GM19328 (cell line): Measurements from ENCODE around the gene H3-3A.

Experiments
- ATAC-seq: cut with Tn5 transposase; IDR thresholded peaks from one replicate; pipeline ENCODE4 v1.9.1; 2021; ENCODE audit warnings: mild to moderate bottlenecking, moderate library complexity; ENCODE audit not compliant: unreplicated experiment

H3-3A gene

DNA sequence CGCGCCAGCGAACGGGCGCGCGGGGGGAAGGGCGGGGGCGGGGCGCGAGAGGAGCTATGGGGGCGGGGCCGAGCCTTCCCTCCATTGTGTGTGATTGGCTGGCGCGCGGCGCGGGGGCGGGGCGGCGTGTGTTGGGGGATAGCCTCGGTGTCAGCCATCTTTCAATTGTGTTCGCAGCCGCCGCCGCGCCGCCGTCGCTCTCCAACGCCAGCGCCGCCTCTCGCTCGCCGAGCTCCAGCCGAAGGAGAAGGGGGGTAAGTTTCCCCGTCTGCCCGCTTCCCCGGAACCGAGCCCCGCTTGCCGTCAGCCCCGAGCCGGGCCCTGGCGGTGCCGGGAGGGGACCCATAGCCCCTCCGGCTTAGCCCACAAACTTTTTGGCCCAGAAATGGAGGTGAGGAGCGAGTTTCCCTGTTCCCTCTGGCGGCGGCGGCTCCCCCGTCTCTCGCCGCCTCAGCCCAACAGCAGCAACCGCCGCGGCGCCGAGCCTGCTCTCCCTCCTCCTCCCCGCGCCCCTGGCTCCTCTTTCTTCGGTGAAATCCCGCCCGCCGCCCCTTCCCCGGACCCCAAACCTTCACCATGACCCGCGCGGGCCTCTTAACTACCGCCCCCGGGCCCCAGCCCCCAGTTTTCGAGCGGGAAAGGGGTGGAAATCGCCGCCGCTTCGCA is at the start of gene H3-3A:
Gene H3-3A (plus strand): TSS at position 159 of the 666 bp plus-strand sequence. CDS start 1,636 bp downstream, outside the sequence.
- peak; percentile 65 for ATAC-seq

DNA sequence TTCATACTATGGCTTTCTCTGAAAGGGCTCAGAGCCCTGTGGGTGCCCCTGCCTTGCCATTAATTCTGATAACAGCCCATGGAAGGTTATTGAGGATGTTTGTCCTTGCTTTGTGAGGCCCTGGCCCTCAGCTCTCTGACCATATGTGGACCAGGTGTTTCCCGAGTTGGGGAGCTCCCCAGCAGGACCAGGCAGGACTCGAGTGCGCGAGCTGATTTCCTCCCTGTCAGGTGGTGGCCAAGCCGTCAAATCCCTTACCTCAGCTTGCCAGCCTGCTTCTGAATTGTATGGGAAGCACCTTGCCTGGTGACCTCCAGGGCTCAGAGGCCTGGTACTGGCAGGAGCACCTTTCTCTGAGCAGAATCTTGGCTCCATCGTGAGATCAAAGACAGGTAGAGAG is 45.4 kb upstream of the H3-3A start:
- no peak for ATAC-seq

DNA sequence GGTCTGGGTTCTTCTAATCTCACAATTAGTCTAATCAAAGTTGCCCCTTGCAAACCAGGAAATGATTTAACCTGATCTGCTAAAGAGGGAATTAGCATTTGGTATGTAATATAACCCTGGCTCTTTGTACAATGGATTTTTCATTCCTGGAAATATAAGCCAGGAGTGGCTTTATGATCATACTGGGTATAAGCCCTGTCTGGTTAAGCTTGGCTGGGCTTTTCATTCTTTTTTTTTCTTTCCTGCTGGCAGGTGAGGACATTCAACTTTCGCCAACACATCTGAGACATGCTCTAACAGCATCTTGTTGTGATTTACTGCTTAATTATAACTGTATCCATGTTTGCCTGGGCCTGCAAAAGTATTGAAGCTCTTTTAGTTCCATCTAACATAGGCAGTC is 42.9 kb upstream of the H3-3A start:
- ATAC-seq: no peak

DNA sequence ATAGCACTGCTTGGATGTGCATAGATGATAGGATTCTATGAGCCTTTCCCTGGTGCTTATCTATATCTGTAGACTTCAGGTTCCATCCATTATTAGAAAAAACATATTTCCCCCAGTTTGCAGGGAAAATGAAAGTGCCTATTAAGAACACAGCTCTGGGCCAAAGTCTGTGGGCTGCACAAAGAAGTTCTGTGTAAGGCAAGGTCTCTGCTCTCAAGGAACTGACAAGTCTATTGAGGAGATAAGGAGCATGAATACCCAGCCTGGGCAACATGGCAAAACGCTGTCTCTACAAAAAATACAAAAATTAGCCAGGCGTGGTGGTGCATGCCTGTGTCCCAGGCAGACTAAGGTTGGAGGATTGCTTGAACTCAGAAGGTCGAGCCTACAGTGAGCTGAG is 41.1 kb upstream of the H3-3A start:
- ATAC-seq: no peak

DNA sequence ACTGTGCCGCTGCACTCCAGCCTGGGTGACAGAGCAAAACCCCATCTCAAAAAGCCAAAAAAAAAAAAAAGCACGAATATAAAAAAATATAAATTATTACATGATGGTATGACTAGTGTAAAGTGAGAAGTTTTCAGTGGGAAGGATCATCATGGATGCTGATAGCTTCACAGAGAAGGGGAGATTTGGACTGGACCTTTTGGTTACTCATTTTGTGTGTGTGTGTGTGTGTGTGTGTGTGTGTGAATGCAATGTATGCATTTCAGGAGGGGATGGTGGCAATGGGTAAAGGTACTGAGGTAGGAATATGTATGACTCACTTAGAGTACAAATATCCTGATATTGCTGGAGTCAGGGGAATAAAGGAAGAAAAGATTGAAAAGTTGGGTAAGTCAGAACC is 40.7 kb upstream of the H3-3A start:
- ATAC-seq: no peak

DNA sequence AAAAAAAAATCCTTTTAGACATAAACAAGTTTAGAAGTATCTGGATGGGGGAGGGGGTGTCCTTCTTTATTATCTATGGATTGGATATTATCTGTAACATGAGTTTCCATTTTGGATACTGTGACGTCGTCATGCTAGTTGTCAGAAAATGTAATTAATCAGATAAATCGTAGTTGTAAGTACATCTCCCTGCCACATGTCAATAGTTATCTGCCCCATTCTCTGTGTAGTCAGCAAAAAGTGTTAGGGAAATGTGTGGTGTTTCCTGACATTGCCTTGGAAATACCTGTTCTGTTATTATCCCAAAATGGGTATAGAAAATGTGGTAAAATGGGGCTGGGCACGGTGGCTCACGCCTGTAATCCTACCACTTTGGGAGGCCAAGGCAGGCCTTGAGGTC is 38.8 kb upstream of the H3-3A start:
- no peak for ATAC-seq

DNA sequence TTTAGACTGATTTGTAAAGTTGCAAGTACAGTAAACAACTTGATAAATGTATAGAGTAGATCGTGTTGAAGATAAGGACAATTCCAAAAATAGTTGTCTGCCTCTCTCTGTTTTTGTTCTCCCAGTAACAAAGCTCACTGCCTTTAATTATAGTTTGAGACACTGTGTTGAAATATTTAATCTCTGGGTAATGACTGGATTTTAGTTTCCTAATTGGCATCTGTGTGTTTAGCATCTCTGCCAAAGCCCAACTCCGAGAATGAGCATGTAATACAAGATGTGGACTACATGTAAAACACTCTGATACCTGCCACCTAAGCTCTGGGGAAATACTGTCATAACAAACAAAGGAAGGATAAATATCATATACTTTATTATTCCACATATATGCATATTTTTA is 35.7 kb upstream of the H3-3A start:
- ATAC-seq: no peak

DNA sequence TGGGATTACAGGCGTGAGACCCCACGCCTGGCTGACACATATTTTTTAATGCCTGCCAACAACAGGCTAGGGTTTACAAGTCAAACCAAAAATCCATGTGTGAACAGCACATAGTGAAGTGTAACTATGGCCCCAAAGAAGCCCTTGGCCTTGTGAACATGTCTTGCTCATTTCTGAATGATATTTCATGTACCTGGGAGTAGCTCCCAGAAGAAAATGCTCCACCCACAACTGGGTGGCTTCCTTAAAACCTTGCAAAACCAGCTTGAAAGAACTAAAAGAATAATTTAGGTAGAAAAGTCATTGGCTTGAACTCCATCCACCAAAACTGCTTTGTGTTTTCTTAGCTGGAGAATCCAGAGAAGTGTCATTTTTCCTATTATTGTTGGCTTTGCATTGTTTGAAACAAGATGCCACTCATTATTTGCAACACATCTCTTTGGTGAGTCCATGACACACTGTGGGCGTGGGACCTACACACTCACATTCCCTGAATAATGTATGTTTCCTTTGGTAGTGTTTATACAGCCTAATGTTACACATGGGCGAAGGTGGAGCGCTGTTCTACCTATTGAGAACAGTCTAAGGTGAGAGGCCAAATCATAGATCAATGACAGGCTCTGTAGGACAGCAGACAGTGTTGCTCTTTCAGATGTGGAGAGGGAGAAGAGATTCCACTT is 34.8 kb upstream of the H3-3A start:
- no peak for ATAC-seq

DNA sequence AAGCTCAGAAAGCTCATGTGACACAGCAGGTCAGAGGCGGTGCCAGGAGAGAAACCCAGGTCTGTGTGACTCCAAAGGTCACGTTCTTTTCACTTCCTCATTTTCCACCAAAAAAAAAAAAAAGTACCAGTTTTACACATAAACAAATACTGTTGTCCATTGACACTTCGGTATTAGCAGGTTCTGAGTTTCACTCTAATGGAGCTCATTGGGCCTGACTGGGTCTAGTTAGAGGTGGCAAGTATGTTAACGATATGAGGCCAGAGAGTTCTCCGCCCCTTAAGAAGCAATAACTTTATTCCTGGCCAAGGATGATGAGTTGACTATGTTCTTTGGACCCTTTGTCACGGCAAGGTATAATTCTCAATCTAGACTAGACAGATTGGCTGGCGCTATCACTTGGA is 33.4 kb upstream of the H3-3A start:
- ATAC-seq: peak; percentile 79

DNA sequence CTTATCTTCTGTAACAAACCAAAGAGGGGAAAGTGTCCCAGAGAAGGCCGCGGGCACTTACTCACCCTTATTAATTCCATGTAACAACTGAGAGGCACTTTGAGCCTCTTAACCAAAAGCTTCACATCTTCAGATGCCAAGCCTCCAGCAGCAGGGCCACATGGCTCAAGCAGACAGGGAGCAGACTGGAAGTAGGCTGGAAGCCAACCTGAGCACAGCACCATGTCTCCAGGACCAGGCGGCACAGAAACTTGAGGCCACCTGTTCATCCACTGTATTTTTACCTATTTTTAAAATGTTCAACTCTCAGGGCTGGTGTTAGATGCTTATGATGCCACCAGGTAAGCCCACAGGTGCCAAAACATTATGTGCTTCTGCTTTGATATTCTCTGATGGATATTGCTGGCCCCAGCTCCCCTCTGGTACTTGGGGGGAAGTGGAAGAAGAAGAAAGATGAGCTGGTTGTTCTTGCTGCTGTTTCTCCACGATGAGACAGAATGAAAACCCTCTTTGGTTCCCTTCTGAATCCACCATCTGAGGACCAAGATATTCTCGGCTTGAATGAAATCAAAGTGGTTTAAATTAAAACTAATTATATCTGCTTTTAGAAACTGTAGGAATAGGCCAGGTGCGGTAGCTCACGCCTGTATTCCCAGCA is 32.8 kb upstream of the H3-3A start:
- ATAC-seq: no peak

DNA sequence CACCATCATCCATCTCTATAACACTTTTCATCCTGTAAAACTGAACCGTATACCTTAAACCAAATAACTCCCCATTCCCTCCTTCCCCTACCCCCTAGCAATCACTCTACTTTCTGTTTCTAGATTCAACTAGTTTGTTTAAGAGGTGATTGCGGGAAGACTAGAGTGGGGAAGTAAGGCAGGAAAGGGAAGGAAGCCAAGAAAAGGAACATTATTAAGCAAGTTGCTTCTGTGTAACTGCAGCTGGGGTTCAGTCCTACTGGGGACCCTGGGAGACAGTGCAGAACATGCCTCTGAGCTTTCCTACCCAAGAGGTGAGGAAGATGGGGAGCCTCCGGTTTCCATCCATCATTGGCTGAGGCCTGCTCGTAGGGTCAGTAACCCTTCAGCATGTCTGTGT is 28.9 kb upstream of the H3-3A start:
- ATAC-seq: no peak

DNA sequence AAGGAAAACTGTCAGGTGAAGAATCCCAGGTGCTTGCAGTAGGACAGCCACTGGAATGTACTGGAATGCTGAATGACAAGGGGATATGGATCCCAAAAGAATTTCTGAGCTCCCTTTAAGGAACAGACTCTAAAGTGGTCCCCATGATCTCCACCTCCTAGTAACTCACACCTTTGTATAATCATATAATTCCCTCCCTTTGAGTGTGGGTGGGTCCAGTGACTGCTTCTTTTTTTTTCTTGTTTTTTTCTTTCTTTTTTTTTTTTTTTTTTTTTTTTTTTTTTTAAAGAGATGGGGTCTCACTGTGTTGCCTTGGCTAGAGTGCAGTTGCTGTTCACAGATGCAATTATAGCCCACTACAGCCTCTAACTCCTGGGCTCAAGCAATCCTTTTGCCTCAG is 28.5 kb upstream of the H3-3A start:
- ATAC-seq: no peak

DNA sequence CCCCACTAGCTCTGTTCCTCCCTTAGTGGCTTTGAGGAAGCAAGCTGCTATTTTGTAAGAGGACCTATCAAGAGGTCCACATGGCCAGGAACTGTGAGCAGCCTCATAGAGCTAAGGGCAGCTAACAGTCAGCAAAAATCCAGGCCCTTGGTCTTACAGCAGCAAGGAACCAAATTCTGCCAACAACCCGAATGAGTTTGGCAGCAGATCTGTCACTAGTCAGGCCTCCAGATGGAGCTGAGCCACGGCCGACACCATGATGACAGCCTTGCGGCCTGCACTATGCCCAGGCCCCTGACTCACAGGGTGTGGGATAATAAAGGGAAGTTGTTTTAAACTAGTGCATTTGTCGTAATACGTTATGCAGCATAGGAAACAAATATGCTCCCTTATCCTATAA is 28.0 kb upstream of the H3-3A start:
- no peak for ATAC-seq

DNA sequence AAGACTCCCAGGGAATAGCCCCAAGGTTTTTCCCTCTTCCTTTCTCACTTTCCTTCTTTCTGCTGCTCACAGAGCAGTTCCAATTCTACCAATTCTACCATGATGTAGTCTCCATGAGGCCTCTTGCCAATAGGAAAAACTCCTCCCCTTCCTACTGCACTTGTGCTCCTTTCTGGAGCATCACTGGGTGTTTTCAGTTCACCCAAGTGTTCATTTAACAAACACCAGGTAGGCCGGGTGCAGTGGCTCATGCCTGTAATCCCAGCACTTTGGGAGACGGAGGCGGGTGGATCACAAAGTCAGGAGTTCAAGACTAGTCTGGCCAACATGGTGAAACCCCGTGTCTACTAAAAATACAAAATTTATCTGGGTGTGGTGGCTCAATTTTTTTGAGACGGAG is 26.6 kb upstream of the H3-3A start:
- ATAC-seq: no peak

DNA sequence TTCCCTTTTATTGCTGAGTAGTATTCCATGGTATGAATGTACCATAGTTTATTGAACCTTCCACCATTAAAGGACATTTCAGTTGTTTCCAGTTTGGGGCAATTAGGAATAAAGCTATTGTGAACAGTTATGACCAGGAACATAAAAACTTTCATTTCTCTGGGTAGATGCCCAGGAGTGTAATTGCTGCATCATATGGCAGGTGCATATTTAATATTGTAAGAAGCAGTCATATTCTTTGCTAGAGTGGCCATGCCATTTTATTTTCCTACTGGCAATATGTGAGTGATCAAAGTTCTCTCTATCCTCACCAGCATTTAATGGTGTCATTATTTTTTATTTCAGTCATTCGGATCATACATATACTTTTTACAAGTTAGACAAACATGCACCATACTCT is 23.9 kb upstream of the H3-3A start:
- ATAC-seq: no peak

DNA sequence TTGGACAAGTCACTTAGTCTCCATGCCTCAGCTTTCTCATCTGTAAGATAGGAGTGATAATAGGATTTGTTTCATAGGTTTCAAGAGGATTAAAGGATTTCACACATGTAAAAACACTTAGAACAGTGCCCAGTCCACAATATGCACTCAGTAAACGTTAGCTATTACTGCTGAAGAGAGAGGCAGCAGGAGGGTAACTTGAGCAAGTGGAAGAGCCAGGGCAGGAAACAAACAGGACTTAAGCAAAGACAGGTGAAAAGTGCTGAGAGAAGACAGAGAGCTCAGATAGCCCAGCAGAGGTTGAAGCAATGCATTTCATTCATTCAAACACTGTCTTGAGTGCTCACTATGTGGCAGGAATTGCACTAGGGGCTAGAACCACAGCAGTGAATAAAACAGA is 21.1 kb upstream of the H3-3A start:
- ATAC-seq: no peak

DNA sequence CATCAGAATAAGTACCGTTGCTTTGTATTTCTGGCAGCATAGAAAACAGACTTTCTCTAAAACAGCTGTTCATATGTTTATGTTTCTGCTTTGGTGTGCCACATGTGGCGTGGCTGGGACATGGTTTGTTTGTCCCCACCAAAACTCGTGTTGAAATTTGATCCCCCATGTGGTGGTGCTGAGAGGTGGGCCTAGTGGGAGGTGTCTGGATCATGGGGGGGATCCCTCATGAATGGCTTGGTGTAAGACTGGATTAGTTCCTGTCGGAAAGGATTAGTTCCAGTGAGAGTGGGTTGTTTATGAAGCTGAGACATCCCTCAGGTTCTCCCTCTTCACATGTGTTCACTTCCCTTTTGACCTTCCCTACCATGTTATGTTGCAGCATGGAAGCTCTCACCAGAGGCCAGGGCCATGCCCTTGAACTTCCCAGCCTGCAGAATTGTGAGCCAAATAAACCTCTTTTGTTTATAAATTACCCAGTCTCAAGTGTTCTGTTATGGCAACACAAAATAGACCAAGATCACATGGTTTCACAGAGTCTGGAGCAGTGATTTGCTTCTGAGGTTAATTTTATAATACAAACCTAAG is 17.9 kb upstream of the H3-3A start:
- no peak for ATAC-seq

DNA sequence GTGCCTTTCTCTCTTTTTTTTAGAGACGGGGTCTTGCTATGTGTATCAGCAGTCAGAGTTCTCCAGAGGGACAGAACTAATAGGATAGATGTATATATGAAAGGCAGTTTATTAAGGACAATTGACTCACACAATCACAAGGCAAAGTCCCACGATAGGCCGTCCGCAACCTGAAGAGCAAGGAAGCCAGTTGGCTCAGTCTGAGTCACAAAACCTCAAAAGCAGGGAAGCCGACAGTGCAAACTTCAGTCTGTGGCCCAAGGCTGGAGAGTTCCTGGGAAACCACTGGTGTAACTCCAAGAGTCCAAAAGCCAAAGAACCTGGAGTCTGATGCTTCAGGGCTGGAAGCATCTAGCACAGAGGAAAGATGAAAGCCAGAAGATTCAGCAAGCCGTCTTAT is 16.3 kb upstream of the H3-3A start:
- no peak for ATAC-seq

DNA sequence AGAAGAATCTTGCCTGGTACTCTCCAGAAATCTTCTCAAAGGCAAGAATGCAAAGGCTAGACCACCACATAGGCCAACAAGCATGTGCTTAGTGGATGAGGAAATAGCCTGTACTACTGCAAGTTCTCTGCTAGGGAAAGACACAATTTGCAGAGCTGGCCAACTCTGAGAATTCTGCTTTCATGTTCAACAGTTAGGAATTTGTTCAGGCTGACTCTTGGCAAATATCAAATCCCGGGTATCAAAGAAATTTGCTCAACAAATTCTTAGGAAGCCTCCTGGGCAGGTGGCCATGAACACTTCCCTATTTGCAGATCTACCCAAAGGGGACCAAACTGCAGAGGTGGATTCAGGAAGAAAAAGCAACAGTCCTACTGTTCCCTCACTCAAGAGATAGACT is 15.0 kb upstream of the H3-3A start:
- ATAC-seq: no peak

DNA sequence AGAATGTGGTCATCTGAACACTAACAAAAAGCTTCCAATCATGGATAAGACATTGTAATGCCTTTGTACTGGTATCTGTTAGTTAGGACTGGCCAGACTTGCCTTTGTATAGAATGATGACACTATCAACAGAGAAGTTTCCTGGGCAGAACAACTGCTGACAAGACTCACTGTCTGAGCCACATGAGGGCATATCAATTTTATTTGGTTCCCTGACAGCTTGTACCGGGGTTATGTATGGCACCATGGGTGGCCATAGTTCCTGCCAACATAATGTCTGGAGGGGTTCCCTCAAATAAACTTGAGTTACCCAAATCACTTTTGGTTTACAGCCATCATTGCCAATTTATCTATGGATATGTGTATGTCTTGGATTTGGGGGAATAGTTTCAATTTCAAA is 13.6 kb upstream of the H3-3A start:
- ATAC-seq: no peak

DNA sequence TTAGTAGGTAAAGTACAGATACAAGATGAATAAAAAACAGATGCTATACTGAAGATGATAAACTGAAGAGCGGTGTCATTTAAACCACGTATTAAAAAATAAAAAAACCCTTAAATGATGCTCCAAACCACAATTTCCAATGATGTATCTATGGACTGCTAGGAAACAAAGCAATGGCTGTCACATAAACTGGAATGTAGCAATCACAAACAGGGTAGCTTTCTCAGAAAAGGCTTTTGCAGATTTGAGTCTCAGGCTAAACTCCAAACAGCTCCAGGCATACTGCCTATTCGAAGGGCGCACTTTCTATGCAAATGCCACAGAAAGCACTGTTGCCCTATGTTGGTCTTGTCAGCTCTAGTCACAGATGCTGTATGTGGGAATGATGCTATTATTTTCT is 12.4 kb upstream of the H3-3A start:
- no peak for ATAC-seq

DNA sequence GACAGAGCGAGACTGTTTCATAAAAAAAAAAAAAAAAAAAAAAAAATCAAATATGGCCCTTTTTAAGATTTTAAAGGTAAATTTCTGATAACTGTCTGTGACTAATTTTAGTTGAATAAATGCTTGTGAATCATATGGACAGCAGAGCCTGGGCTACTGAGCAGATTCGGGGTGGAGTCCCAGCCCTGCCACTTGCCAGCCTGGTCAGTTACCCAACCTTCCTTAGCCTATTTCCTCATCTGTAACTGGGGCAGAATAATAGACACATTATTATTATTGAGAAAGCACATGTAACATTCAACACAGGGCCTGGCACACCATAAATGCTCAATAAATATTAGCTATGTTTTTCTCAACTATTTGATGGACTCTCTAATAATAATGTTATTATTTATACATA is 11.2 kb upstream of the H3-3A start:
- ATAC-seq: no peak
